GM13977 (cell line): ENCODE measurements around the gene LIME1.

Experiments used
- DNase-seq: peaks from one replicate; pipeline ENCODE4 v3.0.0; 2012; ENCODE audit warnings: low spot score
- CTCF ChIP-seq: IDR thresholded peaks from 2 replicates; pipeline ENCODE4 v1.5.1; 2012; ENCODE audit warnings: mild to moderate bottlenecking, control low read depth; ENCODE audit not compliant: insufficient read depth; ENCODE audit errors: extremely low read depth, missing control alignments
- in situ Hi-C: fragments of 300-500 bp; cut with MboI; formaldehyde crosslinking; loops from one replicate; pipeline ENCODE4 v1.12.0; 2022; ENCODE audit warnings: low sequenced_read_pairs, low pct_unique_long_range_greater_than_20kb, mixed read lengths, inconsistent platforms; ENCODE audit not compliant: unreplicated experiment

The LIME1 gene

GRCh38 chr20:63702036-63702665 is 34.3 kb upstream of the LIME1 start:
- DNase-seq: no peak
- in situ Hi-C loops: no loop called here
- no peak for TF ChIP-seq CTCF

- in situ Hi-C loops: no loop called here
- no peak for TF ChIP-seq CTCF
- peak; percentile 10 for DNase-seq
Observed at GRCh38 chr20:63702751-63703470, 33.6 kb upstream of the LIME1 start.

- in situ Hi-C loops: no loop called here
- no peak for TF ChIP-seq CTCF
- DNase-seq: no peak
Observed at GRCh38 chr20:63703471-63703975, 32.9 kb upstream of the LIME1 start.

- DNase-seq: peak; percentile 3
- TF ChIP-seq CTCF: no peak
- in situ Hi-C loops: no loop called here
Observed at GRCh38 chr20:63703976-63704748, 32.3 kb upstream of the LIME1 start.

GRCh38 chr20:63704749-63705117 is 31.7 kb upstream of the LIME1 start:
- no peak for TF ChIP-seq CTCF
- in situ Hi-C loops: loop anchor here (5.0 kb wide), 1 partner anchor 153 kb away; no protein-coding TSS in a partner anchor
- no peak for DNase-seq

GRCh38 chr20:63705232-63706026 is 31.0 kb upstream of the LIME1 start:
- DNase-seq: peak; percentile 4
- in situ Hi-C loops: loop anchor here (5.0 kb wide), 1 partner anchor 152 kb away; no protein-coding TSS in a partner anchor
- no peak for TF ChIP-seq CTCF
